Measurements from ENCODE around the gene CCDC13. TPM values are rescaled to one million over a fixed set of nuclear protein-coding genes. Genes with fewer than 3 reads are reported as not detected.
A peak's percentile ranks its signal among the peaks of the same experiment; 100 is the strongest.

Gene CCDC13
- total and polyA plus RNA-seq, 2 donors (not counting 1 experiment from before 2014, with no cell fraction given) = 0.41 to 0.66 TPM

- Histone ChIP-seq H2AFZ (ENCODE audit: low read length) (no peak overlapping the region), H3K79me2 (ENCODE audit: control insufficient read depth, insufficient read depth, low read length) (peaks cover 10% of the 10 kb centered on the region), H3K4me2 (ENCODE audit: extremely low read depth, insufficient read depth, low read length) (no peak overlapping the region), H3K27me3 (ENCODE audit: control insufficient read depth, insufficient read depth, low read length) (peaks cover 2% of the 10 kb centered on the region), H3K4me1 (ENCODE audit: control insufficient read depth, extremely low read depth, insufficient read depth, low read length) (no peaks in the 10 kb centered on the region), H4K20me1 (ENCODE audit: control insufficient read depth, extremely low read depth, insufficient read depth, low read length) (no peaks in the 10 kb centered on the region), H3K27ac (ENCODE audit: insufficient read depth, low read length) (no peak overlapping the region), H3K4me3 (replicated peaks in 1 of 4; ENCODE audit: control extremely low read depth in 1 of 4, insufficient read depth in 1 of 4, low read depth in 3 of 4, low read length in 4 of 4) (no peak overlapping the region), H3K36me3 (ENCODE audit: control insufficient read depth, insufficient read depth, low read length) (no peaks in the 10 kb centered on the region), H3K9ac (ENCODE audit: insufficient read depth, low read length) (no peak overlapping the region), H3K9me3 (ENCODE audit: control insufficient read depth, insufficient read depth, low read depth, low read length) (no peaks in the 10 kb centered on the region)
- DNase-seq (ENCODE audit: low read depth in 2 of 2) = no peak
- no peak for TF ChIP-seq CTCF (conservative IDR thresholded peaks at IDR 0.05 in 1 of 2, IDR thresholded peaks at IDR 0.05 in 1 of 2; ENCODE audit: low read depth in 1 of 2, low read length in 2 of 2)
- TF ChIP-seq EZH2 (IDR thresholded peaks at IDR 0.05; ENCODE audit: low read length, missing control alignments) = no peak
These were observed 34.9 kb upstream of the CCDC13 start for GRCh38 chr3:42807929-42808328.

DNA sequence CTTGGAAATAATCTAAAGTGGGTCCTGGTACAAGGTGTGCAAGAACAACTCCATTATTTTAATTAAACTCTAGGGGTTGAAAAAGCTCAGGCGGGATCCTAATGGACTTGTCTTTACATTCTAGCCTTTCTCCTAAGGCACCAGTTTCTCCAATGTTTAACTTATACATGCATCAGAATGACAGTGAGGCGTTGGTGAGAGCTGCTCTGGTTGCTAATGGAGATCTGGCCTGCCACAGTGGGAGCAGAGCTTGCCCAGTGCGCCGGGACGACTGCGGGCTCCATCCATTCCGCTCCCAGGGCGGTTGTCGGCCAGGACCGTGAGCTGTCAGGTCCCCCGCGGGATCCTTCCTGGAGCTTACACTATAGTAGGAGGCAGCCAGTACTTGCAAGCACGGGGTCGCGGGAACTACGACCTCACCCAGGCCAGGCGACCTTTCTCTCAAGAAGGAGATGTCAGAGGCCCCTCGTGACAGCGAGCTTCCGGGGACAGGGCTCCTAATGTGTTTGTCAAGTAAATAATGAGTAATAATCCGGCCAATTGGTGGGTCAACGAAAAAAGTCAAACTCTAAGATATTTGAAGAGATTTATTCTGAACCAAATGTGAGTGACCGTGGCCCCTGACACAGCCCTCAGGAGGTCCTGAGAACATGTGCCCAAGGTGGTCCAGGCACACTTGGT is 32.2 kb upstream of the CCDC13 start:
- H3K9ac ChIP-seq (ENCODE audit: insufficient read depth, low read length) = no peak overlapping the region
- TF ChIP-seq EZH2 (IDR thresholded peaks at IDR 0.05; ENCODE audit: low read length, missing control alignments) (no peak), CTCF (conservative IDR thresholded peaks at IDR 0.05 in 1 of 2, IDR thresholded peaks at IDR 0.05 in 1 of 2; ENCODE audit: low read depth in 1 of 2, low read length in 2 of 2) (no peak)
- peak overlapping the region; percentile 60 to 96 (median 78) for H3K4me3 ChIP-seq (replicated peaks in 1 of 4; ENCODE audit: control extremely low read depth in 1 of 4, insufficient read depth in 1 of 4, low read depth in 3 of 4, low read length in 4 of 4)

DNA sequence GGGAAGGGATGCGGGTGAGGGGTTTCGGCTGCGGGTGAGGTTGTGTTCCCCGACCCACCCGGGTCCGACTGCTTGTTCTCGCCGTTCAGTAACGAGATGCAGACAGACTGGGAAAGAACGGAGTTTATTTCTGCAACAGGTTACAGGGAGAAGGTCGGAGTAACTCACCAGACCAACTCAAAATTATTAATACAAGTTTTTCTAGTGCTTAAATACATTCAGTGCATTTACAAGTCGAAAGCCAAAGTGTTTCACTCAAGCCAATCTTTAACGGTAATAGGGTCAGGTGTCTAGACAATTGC is 31.7 kb upstream of the CCDC13 start:
- H3K36me3 ChIP-seq (ENCODE audit: control insufficient read depth, insufficient read depth, low read length) = no peaks in the 10 kb centered on the region
- TF ChIP-seq EZH2 (IDR thresholded peaks at IDR 0.05; ENCODE audit: low read length, missing control alignments) = no peak
- no peak for TF ChIP-seq CTCF (conservative IDR thresholded peaks at IDR 0.05 in 1 of 2, IDR thresholded peaks at IDR 0.05 in 1 of 2; ENCODE audit: low read depth in 1 of 2, low read length in 2 of 2)
- H3K4me3 ChIP-seq (replicated peaks in 1 of 4; ENCODE audit: control extremely low read depth in 1 of 4, insufficient read depth in 1 of 4, low read depth in 3 of 4, low read length in 4 of 4) = peak overlapping the region; percentile 60 to 96 (median 78)
- peak overlapping the region; percentile 95 for H2AFZ ChIP-seq (ENCODE audit: low read length)
- no peaks in the 10 kb centered on the region for H3K4me1 ChIP-seq (ENCODE audit: control insufficient read depth, extremely low read depth, insufficient read depth, low read length)
- peak overlapping the region; percentile 87 for H3K4me2 ChIP-seq (ENCODE audit: extremely low read depth, insufficient read depth, low read length)
- peak; percentile 4 to 28 for DNase-seq (ENCODE audit: low read depth in 2 of 2)
- peak overlapping the region; percentile 93 for H3K27ac ChIP-seq (ENCODE audit: insufficient read depth, low read length)
- H3K79me2 ChIP-seq (ENCODE audit: control insufficient read depth, insufficient read depth, low read length) = peaks cover 28% of the 10 kb centered on the region
- peaks cover 2% of the 10 kb centered on the region for H3K27me3 ChIP-seq (ENCODE audit: control insufficient read depth, insufficient read depth, low read length)
- no peaks in the 10 kb centered on the region for H4K20me1 ChIP-seq (ENCODE audit: control insufficient read depth, extremely low read depth, insufficient read depth, low read length)
- H3K9ac ChIP-seq (ENCODE audit: insufficient read depth, low read length) = peak overlapping the region; percentile 80
- H3K9me3 ChIP-seq (ENCODE audit: control insufficient read depth, insufficient read depth, low read depth, low read length) = no peaks in the 10 kb centered on the region

More for the DNA sequence above, 32.2 kb upstream of the CCDC13 start:
- Histone ChIP-seq H3K9me3 (ENCODE audit: control insufficient read depth, insufficient read depth, low read depth, low read length) (no peaks in the 10 kb centered on the region), H3K4me2 (ENCODE audit: extremely low read depth, insufficient read depth, low read length) (peak overlapping the region; percentile 87), H3K27me3 (ENCODE audit: control insufficient read depth, insufficient read depth, low read length) (peaks cover 2% of the 10 kb centered on the region), H3K4me1 (ENCODE audit: control insufficient read depth, extremely low read depth, insufficient read depth, low read length) (no peaks in the 10 kb centered on the region), H4K20me1 (ENCODE audit: control insufficient read depth, extremely low read depth, insufficient read depth, low read length) (no peaks in the 10 kb centered on the region), H3K36me3 (ENCODE audit: control insufficient read depth, insufficient read depth, low read length) (no peaks in the 10 kb centered on the region), H3K79me2 (ENCODE audit: control insufficient read depth, insufficient read depth, low read length) (peaks cover 26% of the 10 kb centered on the region), H2AFZ (ENCODE audit: low read length) (peak overlapping the region; percentile 95), H3K27ac (ENCODE audit: insufficient read depth, low read length) (no peak overlapping the region)
- peak in 1 of 2 donors; percentile 8 for DNase-seq (ENCODE audit: low read depth in 2 of 2)
